A549 treated with AZD9567 at 1 μM for 4 hours (cell line): ENCODE measurements around the gene BBIP1. TPM values are rescaled to one million over a fixed set of nuclear protein-coding genes. Genes with fewer than 3 reads are reported as not detected.

Experiments
- total RNA-seq: library from RNA; stranded (reverse); fragments of 200-300 nt; extraction: Qiagen RNA extraction; gene quantifications from 5 replicates; pipeline ENCODE4 v1.2.3, GENCODE V29; 2022; ENCODE audit not compliant: insufficient read depth

BBIP1 gene
- total RNA-seq = 34.0 to 51.4 TPM (median 37.0 TPM) in 5 replicates

DNA sequence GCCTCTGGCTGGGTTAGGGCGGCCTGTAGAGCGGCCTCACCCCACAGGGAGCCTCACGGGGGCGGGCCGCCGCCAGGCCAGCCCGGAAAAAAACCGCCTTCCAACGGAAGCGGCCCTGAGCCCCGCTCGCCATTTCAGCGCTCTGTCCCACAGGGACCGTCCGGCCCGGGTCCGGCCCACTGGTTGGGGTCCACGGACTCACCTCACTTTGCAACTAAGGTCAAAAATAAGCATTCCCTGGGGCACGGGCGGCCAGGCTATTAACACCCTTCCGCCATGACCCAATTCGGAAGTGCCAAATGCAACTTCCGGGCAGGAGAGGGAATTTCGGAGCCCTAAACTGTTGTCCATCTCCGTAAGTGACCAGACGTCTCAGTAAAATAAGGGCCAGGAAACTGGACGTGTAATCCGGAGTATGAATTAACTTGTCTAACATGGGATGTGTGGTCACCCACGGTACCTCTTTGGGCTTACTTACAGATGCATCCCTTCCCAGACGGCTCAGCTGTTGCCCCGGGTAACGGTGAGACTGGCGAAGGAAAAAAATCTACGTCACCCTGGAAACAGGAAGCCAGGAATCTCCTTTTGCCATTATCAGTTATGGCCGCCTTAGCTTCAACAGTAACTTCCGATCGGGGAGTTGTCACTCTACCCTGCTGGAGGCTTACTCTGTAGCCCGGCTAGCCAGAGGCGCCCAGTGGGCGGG lies at the start of gene BBIP1:
Gene BBIP1 (minus strand): TSS at position 538 of the 706 bp plus-strand sequence. CDS start 1,023 bp downstream, outside the sequence.

GRCh38 chr10:110919349-110919931 lies 460 bp upstream of the BBIP1 start, which contains the start of gene SHOC2:
Gene SHOC2, plus strand, starts transcription at chr10:110919604. Its CDS starts 44,755 bp downstream, at chr10:110964359.

GRCh38 chr10:110871298-110872084 lies 47.5 kb downstream of the BBIP1 start, which contains the start of gene PDCD4:
Gene PDCD4, plus strand, starts transcription at chr10:110871928. Its CDS starts 4,100 bp downstream, at chr10:110876028.

Other genes starting within 250 kb of the BBIP1 start
- 27.0 to 34.7 TPM (median 28.7 TPM) in 5 replicates for gene PDCD4, start 47.3 kb downstream of the BBIP1 start, total RNA-seq
- gene SHOC2, start 424 bp upstream of the BBIP1 start, total RNA-seq = 17.8 to 40.5 TPM (median 19.8 TPM) in 5 replicates
- 0.06 to 0.09 TPM (median 0.08 TPM) in 4 of 5 replicates, not detected in the other for gene ADRA2A, start 157.8 kb upstream of the BBIP1 start, total RNA-seq